ENCODE data around the gene SUV39H2.

DNA sequence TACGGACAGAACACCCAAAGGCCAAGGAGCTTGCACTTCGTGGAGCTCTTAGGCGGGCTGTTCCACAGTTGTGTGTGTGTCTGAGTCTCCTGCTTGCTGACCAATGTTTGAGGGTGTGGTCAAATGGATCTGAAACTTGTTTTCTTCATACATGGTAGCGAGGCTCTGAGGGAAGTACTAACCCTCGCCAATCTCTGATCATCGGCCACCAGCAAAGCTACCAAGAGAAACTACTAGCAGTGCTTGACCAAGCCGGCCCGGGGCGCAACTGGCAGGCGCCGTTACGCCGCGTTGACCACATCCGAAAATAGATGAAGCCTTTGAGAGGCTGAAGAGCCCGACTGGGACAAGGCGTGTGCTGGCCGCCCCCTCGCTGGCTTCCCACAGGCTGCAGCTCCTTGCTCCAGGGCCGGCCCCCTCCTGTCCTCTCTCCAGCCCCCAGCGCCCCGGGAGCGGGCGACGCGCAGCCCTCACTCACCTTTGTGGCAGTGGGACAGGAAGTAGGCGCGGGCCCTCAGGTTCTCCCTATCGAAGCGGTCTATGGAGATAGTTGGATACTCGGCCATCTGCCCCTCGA is 74.8 kb downstream of the SUV39H2 start:
- TF ChIP-seq CTCF (conservative IDR thresholded peaks at IDR 0.05; ENCODE audit: low read depth, low read length) (no peak), EZH2 (IDR thresholded peaks at IDR 0.05; ENCODE audit: low read length, unreplicated experiment) (no peak), EZH2phosphoT487 (IDR thresholded peaks at IDR 0.05; ENCODE audit: borderline replicate concordance, low read length) (no peak)

Measured in PC-3 (cell line).